ENCODE measurements around the gene UIMC1.

The UIMC1 gene

GRCh38 chr5:176868126-176868525 lies 138.5 kb downstream of the UIMC1 start:
- DNase-seq, result no peak

DNA sequence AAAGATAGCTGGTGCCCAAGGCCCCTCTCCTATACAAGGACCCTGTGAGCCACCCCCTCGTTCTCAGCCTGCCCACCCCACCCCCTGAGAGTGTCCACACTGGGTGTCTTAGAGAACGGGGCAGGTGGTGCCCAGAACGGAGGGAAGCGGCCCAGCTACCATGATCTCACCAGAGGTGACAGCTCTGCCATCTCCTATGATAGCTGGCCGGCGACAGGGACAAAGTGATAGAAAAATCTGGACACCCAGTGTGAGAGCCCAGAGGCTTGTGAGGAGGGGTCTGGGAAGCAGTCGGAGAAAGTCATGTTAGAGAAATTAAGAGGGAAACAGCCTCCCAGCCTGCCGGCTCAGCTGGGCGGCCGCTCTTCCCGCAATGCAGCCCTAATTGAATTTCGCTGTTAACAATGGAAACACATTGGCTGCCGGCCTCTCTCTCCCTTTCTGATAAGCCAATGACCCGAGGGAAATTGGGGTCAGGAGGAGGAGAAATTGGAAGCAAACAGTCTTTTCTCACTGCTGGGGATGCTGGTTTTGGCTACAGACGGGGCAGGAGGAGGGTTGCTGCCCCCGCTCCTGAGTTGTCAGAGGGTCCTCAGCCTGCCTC lies 139.8 kb downstream of the UIMC1 start:
- DNase-seq, result no peak

GRCh38 chr5:176865964-176866363 lies 140.6 kb downstream of the UIMC1 start:
- DNase-seq, result no peak

DNA sequence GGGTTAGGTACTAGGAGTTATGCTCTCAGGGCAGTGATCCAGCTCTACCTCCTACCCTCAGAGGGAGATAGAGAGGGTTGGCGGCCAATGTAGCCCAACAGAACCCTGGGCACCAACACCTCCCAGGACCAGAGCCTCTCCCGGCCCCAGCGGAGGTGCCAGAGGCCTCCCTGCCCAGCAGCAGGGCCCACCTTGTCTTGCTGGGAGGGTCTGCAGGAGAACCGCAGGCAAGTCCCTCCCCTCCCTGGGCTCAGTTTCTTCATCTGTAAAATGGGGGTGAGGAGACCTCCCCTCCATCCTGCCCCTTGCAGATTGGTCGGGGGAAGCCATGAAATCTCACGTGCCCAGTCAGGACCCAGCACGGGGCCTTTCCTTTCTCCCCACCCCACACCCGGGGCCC lies 141.8 kb downstream of the UIMC1 start:
- no peak for DNase-seq

DNA sequence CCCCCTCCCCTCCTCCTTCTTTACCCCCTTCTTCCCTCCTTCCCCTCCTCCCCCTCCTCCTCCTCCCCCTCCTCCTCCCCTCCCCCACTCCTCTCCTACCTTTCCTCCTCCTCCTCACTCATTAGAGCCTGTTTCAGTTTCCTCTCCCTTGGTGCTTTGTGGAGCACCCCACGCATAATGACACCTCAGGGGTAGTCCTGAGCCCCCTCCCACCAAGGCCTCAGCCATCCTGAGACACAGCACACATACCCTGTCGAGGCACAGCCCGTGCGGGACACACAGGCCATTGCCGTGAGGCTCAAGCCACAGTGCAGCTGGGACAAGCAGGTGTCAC lies 142.8 kb downstream of the UIMC1 start:
- DNase-seq, result no peak

- DNase-seq, result no peak
These were observed 143.4 kb downstream of the UIMC1 start for GRCh38 chr5:176863041-176863764.

- no peak for DNase-seq
These were observed 144.1 kb downstream of the UIMC1 start for GRCh38 chr5:176862330-176862995.

GRCh38 chr5:176861276-176861675 lies 145.3 kb downstream of the UIMC1 start:
- DNase-seq, result no peak

GRCh38 chr5:176860381-176860780 lies 146.2 kb downstream of the UIMC1 start:
- no peak for DNase-seq

DNA sequence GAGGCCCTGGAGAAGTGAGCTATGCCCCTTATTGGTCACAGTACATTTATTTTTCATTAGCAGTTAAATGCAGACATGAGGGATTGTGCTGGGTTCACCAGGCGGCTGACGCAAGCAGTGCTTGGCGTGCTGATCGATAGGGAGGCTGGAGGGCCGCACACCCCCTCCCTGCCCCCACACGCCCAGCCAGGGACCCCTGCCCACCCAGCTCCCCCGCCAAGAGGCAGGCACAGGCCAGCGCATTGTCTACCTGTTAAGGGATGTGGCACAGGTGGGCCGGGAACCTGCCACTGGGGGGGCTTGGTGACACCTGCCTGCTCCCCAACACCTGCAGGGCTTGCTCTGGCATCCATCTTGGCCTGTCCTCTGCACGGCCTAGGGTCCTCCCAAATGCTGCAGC lies 146.7 kb downstream of the UIMC1 start:
- no peak for DNase-seq

DNA sequence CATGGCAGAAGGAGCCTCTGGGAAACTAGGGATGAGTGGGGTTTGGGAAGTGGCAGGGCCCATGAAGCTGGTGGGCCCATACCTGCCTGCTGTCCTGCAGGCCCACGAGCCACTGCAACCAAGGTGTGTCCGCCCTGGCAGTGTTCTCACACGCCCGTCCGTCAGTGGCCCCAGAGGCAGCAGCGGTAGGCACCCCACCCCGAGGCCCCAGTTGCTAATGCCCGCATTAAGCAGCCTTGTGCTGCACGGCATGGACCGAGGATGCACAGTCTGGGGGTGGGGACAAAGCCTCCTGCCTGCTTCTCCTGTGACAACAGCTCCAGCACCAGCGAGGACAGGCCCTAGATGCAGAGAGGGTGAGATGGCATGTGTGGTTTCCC lies 148.7 kb downstream of the UIMC1 start:
- no peak for DNase-seq

GRCh38 chr5:176857216-176857893 lies 149.2 kb downstream of the UIMC1 start:
- no peak for DNase-seq

DNA sequence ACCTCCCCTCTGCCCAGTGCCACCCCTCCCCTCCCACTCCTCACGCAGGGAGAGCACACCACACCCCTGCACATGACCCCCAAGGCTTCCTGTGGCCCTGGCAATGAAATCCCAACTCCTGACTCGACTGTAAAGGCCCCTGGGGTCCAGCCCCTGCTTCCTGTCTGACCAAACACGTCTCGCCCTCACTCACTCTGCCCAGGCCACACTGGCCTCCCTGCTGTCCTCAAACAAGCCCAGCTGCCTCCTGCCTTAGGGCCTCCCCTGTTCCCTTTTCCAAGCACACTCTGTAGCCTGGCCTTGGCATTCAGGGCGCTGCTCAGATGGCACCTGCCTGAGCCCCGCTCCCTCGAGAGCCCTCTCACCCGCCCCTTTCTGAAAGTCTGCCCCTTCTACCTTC lies 149.8 kb downstream of the UIMC1 start:
- no peak for DNase-seq

DNA sequence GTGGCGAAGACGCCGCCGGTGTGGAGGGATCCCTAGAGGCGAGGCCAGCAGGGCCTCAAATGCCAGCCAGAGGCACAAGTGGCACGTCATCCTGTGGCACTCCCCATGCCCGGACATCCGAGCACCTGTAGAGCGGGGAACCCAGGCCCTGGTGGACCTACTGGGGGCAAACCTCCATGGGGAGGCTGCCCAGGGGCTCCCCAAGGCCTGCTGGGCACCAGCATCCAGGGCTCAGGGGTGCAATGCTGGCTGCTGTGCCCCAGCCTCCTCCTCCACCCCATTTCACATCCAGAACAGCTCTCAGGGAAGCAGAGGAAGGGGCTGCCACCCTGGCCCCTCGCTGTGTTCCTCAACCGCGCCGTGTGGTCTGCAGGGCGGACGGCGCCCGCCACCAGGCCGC lies 151.0 kb downstream of the UIMC1 start:
- no peak for DNase-seq

All from SHP77 (cell line).